ENCODE measurements around the gene FBXO9.
"Not testable (repeated sequence)": the region's sequence is repeated elsewhere in the genome, so short reads cannot be mapped to it uniquely, and the experiment has no call there.

FBXO9 gene

GRCh38 chr6:53048431-53049195, 16.6 kb upstream of the FBXO9 start:
- peak; percentile 92 for DNase-seq

- DNase-seq, result no peak
These were observed 15.8 kb upstream of the FBXO9 start for GRCh38 chr6:53049415-53049814.

- DNase-seq, result not testable (repeated sequence)
These were observed 13.1 kb upstream of the FBXO9 start for GRCh38 chr6:53052152-53052551.

- DNase-seq, result no peak
These were observed 10.7 kb upstream of the FBXO9 start for GRCh38 chr6:53054532-53054931.

- DNase-seq, result no peak
These were observed 9.3 kb upstream of the FBXO9 start for GRCh38 chr6:53055873-53056272.

- DNase-seq, result no peak
These were observed 8.9 kb upstream of the FBXO9 start for GRCh38 chr6:53056273-53056672.

GRCh38 chr6:53058388-53059195, 6.6 kb upstream of the FBXO9 start:
- DNase-seq, result no peak

GRCh38 chr6:53059648-53060589, 5.3 kb upstream of the FBXO9 start:
- DNase-seq, result no peak

- no peak for DNase-seq
These were observed 3.0 kb upstream of the FBXO9 start for GRCh38 chr6:53062169-53062539.

- not testable (repeated sequence) for DNase-seq
These were observed 949 bp upstream of the FBXO9 start for GRCh38 chr6:53064255-53064654.

GRCh38 chr6:53064726-53065265, 408 bp upstream of the FBXO9 start:
- DNase-seq, result peak; percentile 97

- peak; percentile 60 for DNase-seq
These were observed 843 bp downstream of the FBXO9 start for GRCh38 chr6:53066077-53066417.

- no peak for DNase-seq
These were observed 1.9 kb downstream of the FBXO9 start for GRCh38 chr6:53066874-53067706.

GRCh38 chr6:53067849-53068361, 2.7 kb downstream of the FBXO9 start:
- no peak for DNase-seq

- DNase-seq, result no peak
These were observed 4.2 kb downstream of the FBXO9 start for GRCh38 chr6:53069427-53069826.

- DNase-seq, result no peak
These were observed 5.6 kb downstream of the FBXO9 start for GRCh38 chr6:53070806-53071205.

GRCh38 chr6:53074347-53074746, 9.1 kb downstream of the FBXO9 start:
- no peak for DNase-seq

- DNase-seq, result no peak
These were observed 15.6 kb downstream of the FBXO9 start for GRCh38 chr6:53080813-53081212.

- no peak for DNase-seq
These were observed 21.1 kb downstream of the FBXO9 start for GRCh38 chr6:53086302-53086701.

- DNase-seq, result no peak
These were observed 24.7 kb downstream of the FBXO9 start for GRCh38 chr6:53089948-53090347.

- peak; percentile 43 for DNase-seq
These were observed 25.4 kb downstream of the FBXO9 start for GRCh38 chr6:53090576-53090975.

- DNase-seq, result no peak
These were observed 30.1 kb downstream of the FBXO9 start for GRCh38 chr6:53095270-53095669.

Data from EL (cell line).